GM23338 (cell line): Measurements from ENCODE around the gene IDNK. TPM values are rescaled to one million over a fixed set of nuclear protein-coding genes. Genes with fewer than 3 reads are reported as not detected.

ENCODE experiments used
- ATAC-seq: fragments of 200-7000 bp; cut with Tn5 transposase; 3 replicates; pipeline ENCODE4 v1.9.1; 2020
- DNase-seq: peaks from one replicate; pipeline ENCODE4 v3.0.0-alpha.2; 2015; ENCODE audit warnings: low spot score
- H2AFZ ChIP-seq: fragments of 200-600 bp; sonication (generic); 2 replicates; pipeline ENCODE4 v1.8.0; 2016; ENCODE audit warnings: antibody characterized with exemption, mild to moderate bottlenecking, moderate library complexity
- H3F3A ChIP-seq: fragments of 200-600 bp; sonication (generic); replicated peaks from 2 replicates; pipeline ENCODE4 v1.8.0; 2017; ENCODE audit warnings: antibody characterized with exemption, mixed run types, low read depth
- H3K27ac ChIP-seq: fragments of 200-600 bp; sonication (generic); 2 replicates; pipeline ENCODE4 v1.6.1; 2016; ENCODE audit warnings: low read depth
- H3K27me3 ChIP-seq: fragments of 200-600 bp; sonication (generic); 2 replicates; pipeline ENCODE4 v1.8.0; 2016; ENCODE audit warnings: mild to moderate bottlenecking, mixed run types, moderate library complexity; ENCODE audit not compliant: insufficient read depth
- H3K36me3 ChIP-seq: fragments of 200-600 bp; sonication (generic); 2 replicates; pipeline ENCODE4 v1.8.0; 2016; ENCODE audit warnings: mild to moderate bottlenecking; ENCODE audit not compliant: insufficient read depth
- H3K4me1 ChIP-seq: fragments of 200-600 bp; sonication (generic); 2 replicates; pipeline ENCODE4 v1.8.0; 2016; ENCODE audit warnings: mild to moderate bottlenecking, moderate library complexity; ENCODE audit not compliant: insufficient read depth
- H3K4me2 ChIP-seq: fragments of 200-600 bp; sonication (generic); 2 replicates; pipeline ENCODE4 v1.7.1; 2017; ENCODE audit warnings: mixed run types
- H3K4me3 ChIP-seq: fragments of 200-600 bp; sonication (generic); 2 replicates; pipeline ENCODE4 v1.6.1; 2016; ENCODE audit warnings: mixed run types
- H3K79me2 ChIP-seq: fragments of 200-600 bp; sonication (generic); replicated peaks from 2 replicates; pipeline ENCODE4 v1.8.0; 2017; ENCODE audit warnings: mild to moderate bottlenecking; ENCODE audit not compliant: insufficient read depth
- H3K9me2 ChIP-seq: fragments of 200-600 bp; sonication (generic); 2 replicates; pipeline ENCODE4 v1.8.0; 2017; ENCODE audit not compliant: insufficient read depth
- H4K20me1 ChIP-seq: fragments of 200-600 bp; sonication (generic); replicated peaks from 2 replicates; pipeline ENCODE4 v1.8.0; 2017; ENCODE audit warnings: mild to moderate bottlenecking; ENCODE audit not compliant: insufficient read depth
- H3K27ac Mint-ChIP-seq: 2 replicates; pipeline ENCODE4 v1.8.0; 2020; ENCODE audit warnings: inconsistent platforms, mild to moderate bottlenecking, moderate library complexity, mixed read lengths
- H3K27me3 Mint-ChIP-seq: 3 replicates; pipeline ENCODE4 v1.8.0; 2022; ENCODE audit warnings: low read depth, mild to moderate bottlenecking, moderate library complexity, mixed read lengths, inconsistent platforms; ENCODE audit not compliant: insufficient read depth, poor library complexity
- H3K36me3 Mint-ChIP-seq: 3 replicates; pipeline ENCODE4 v1.8.0; 2021; ENCODE audit warnings: low read depth, mild to moderate bottlenecking, inconsistent platforms, moderate library complexity, mixed read lengths
- H3K4me1 Mint-ChIP-seq: 3 replicates; pipeline ENCODE4 v1.8.0; 2020; ENCODE audit warnings: mild to moderate bottlenecking, inconsistent platforms, mixed read lengths
- H3K4me3 Mint-ChIP-seq: 3 replicates; pipeline ENCODE4 v1.8.0; 2021; ENCODE audit warnings: moderate library complexity, mild to moderate bottlenecking, inconsistent platforms, mixed read lengths
- H3K9me3 Mint-ChIP-seq: 3 replicates; pipeline ENCODE4 v1.8.0; 2020; ENCODE audit warnings: moderate library complexity, mild to moderate bottlenecking, inconsistent platforms, mixed read lengths
- CREB1 ChIP-seq: fragments of 250-450 bp; sonication (Bioruptor Pico); IDR thresholded peaks from 2 replicates; pipeline ENCODE4 v1.5.0; 2020; ENCODE audit warnings: low read depth, mild to moderate bottlenecking, moderate library complexity
- EZH2 ChIP-seq: fragments of 200-600 bp; sonication (generic); IDR thresholded peaks from one replicate; pipeline ENCODE4 v1.8.0; 2017; ENCODE audit warnings: antibody characterized with exemption, mild to moderate bottlenecking, low read depth; ENCODE audit not compliant: unreplicated experiment
- EZH2phosphoT487 ChIP-seq: fragments of 200-600 bp; sonication (generic); IDR thresholded peaks from one replicate; pipeline ENCODE4 v1.8.1; 2018; ENCODE audit warnings: antibody characterized with exemption; ENCODE audit not compliant: unreplicated experiment
- JUNB ChIP-seq: IDR thresholded peaks from one replicate; pipeline ENCODE4 v1.6.1; 2016; ENCODE audit warnings: antibody characterized with exemption; ENCODE audit not compliant: unreplicated experiment
- NANOG ChIP-seq: IDR thresholded peaks from 2 replicates; pipeline ENCODE4 v1.6.1; 2016; ENCODE audit warnings: antibody characterized with exemption, borderline replicate concordance
- POLR2AphosphoS5 ChIP-seq: IDR thresholded peaks from 2 replicates; pipeline ENCODE4 v1.6.1; 2016; ENCODE audit warnings: antibody characterized with exemption, low read depth
- STAT1 ChIP-seq: IDR thresholded peaks from one replicate; pipeline ENCODE4 v1.6.1; 2016; ENCODE audit warnings: antibody characterized with exemption; ENCODE audit not compliant: unreplicated experiment
- ZNF114 ChIP-seq: fragments of 250-450 bp; sonication (Bioruptor Pico); IDR thresholded peaks from 2 replicates; pipeline ENCODE4 v1.5.0; 2020; ENCODE audit warnings: mild to moderate bottlenecking, moderate library complexity
- ZNF331 ChIP-seq: fragments of 250-450 bp; sonication (Bioruptor Pico); IDR thresholded peaks from 2 replicates; pipeline ENCODE4 v1.5.0; 2020; ENCODE audit warnings: low read depth, mild to moderate bottlenecking, moderate library complexity
- polyA plus RNA-seq: library from polyadenylated mRNA; unstranded; fragments of >200 nt; fragmentation: Nextera tagmentation; extraction: Ambion mirVana; gene quantifications from 2 replicates; pipeline ENCODE4 v1.2.1, GENCODE V29; 2016
- total RNA-seq: library from RNA; depleted of rRNA; stranded (reverse); fragments of >200 nt; shearing (Covaris generic); gene quantifications from 2 replicates; pipeline ENCODE4 v1.2.3, GENCODE V29; 2014
- TF ChIP-seq, protein P1 (sequence below), 2 experiments: fragments of 200-600 bp in 1 of 2; sonication (generic) in 1 of 2; conservative IDR thresholded peaks; 2 replicates each; pipeline versions ENCODE4 v1.5.1 to v1.6.1; 2016 to 2017; ENCODE audit warnings: antibody characterized with exemption in 2 of 2, low read depth in 2 of 2, mild to moderate bottlenecking in 2 of 2, moderate library complexity in 1 of 2
- TF ChIP-seq, protein P2 (sequence below): IDR thresholded peaks from one replicate; pipeline ENCODE4 v1.6.1; 2018; ENCODE audit warnings: antibody characterized with exemption; ENCODE audit not compliant: unreplicated experiment
- TF ChIP-seq, protein P3 (sequence below): fragments of 250-450 bp; sonication (Bioruptor Pico); IDR thresholded peaks from 2 replicates; pipeline ENCODE4 v1.5.0; 2020; ENCODE audit warnings: mild to moderate bottlenecking, moderate library complexity
- TF ChIP-seq, protein P4 (sequence below): IDR thresholded peaks from 2 replicates; pipeline ENCODE4 v1.6.1; 2016; ENCODE audit warnings: antibody characterized with exemption

The IDNK gene
- total and polyA plus RNA-seq, 2 experiments from 2014 or later, result 0.21 to 0.94 TPM

DNA sequence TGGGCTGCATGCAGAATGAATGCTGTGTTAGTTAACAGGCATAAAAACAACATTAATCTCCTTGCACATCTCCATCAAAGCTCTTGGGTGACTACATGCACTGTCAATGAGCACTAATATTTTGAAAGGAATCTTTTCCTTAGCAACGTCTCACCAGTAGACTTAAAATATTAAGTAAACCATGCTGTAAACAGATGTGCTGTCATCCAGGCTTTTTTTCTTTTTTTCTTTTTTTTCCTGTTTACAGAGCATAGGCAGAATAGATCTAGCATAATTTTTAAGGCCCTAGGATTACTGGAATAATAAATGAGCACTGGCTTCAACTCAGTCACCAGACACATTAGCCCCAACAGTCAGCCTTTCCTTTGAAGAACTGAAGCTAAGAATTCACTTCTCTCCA, 48.5 kb downstream of the IDNK start:
- H3K27me3 Mint-ChIP-seq, result no peaks in the 10 kb centered on the region
- no peaks in the 10 kb centered on the region for H3K9me2 ChIP-seq
- TF ChIP-seq ZNF331 (CRISPR knock-in tag), result no peak
- no peak for TF ChIP-seq ZNF114
- no peak for TF ChIP-seq JUNB
- TF ChIP-seq EZH2, result no peak
- no peak for TF ChIP-seq POLR2AphosphoS5
- TF ChIP-seq, protein P1, sequence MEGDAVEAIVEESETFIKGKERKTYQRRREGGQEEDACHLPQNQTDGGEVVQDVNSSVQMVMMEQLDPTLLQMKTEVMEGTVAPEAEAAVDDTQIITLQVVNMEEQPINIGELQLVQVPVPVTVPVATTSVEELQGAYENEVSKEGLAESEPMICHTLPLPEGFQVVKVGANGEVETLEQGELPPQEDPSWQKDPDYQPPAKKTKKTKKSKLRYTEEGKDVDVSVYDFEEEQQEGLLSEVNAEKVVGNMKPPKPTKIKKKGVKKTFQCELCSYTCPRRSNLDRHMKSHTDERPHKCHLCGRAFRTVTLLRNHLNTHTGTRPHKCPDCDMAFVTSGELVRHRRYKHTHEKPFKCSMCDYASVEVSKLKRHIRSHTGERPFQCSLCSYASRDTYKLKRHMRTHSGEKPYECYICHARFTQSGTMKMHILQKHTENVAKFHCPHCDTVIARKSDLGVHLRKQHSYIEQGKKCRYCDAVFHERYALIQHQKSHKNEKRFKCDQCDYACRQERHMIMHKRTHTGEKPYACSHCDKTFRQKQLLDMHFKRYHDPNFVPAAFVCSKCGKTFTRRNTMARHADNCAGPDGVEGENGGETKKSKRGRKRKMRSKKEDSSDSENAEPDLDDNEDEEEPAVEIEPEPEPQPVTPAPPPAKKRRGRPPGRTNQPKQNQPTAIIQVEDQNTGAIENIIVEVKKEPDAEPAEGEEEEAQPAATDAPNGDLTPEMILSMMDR (conservative IDR thresholded peaks at IDR 0.05; ENCODE audit: low read depth in 2 of 2), result no peak
- TF ChIP-seq, protein P2, sequence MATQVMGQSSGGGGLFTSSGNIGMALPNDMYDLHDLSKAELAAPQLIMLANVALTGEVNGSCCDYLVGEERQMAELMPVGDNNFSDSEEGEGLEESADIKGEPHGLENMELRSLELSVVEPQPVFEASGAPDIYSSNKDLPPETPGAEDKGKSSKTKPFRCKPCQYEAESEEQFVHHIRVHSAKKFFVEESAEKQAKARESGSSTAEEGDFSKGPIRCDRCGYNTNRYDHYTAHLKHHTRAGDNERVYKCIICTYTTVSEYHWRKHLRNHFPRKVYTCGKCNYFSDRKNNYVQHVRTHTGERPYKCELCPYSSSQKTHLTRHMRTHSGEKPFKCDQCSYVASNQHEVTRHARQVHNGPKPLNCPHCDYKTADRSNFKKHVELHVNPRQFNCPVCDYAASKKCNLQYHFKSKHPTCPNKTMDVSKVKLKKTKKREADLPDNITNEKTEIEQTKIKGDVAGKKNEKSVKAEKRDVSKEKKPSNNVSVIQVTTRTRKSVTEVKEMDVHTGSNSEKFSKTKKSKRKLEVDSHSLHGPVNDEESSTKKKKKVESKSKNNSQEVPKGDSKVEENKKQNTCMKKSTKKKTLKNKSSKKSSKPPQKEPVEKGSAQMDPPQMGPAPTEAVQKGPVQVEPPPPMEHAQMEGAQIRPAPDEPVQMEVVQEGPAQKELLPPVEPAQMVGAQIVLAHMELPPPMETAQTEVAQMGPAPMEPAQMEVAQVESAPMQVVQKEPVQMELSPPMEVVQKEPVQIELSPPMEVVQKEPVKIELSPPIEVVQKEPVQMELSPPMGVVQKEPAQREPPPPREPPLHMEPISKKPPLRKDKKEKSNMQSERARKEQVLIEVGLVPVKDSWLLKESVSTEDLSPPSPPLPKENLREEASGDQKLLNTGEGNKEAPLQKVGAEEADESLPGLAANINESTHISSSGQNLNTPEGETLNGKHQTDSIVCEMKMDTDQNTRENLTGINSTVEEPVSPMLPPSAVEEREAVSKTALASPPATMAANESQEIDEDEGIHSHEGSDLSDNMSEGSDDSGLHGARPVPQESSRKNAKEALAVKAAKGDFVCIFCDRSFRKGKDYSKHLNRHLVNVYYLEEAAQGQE, result no peak
- no peak for TF ChIP-seq EZH2phosphoT487
- TF ChIP-seq CREB1 (CRISPR knock-in tag), result no peak
- no peak for TF ChIP-seq NANOG
- TF ChIP-seq, protein P3, sequence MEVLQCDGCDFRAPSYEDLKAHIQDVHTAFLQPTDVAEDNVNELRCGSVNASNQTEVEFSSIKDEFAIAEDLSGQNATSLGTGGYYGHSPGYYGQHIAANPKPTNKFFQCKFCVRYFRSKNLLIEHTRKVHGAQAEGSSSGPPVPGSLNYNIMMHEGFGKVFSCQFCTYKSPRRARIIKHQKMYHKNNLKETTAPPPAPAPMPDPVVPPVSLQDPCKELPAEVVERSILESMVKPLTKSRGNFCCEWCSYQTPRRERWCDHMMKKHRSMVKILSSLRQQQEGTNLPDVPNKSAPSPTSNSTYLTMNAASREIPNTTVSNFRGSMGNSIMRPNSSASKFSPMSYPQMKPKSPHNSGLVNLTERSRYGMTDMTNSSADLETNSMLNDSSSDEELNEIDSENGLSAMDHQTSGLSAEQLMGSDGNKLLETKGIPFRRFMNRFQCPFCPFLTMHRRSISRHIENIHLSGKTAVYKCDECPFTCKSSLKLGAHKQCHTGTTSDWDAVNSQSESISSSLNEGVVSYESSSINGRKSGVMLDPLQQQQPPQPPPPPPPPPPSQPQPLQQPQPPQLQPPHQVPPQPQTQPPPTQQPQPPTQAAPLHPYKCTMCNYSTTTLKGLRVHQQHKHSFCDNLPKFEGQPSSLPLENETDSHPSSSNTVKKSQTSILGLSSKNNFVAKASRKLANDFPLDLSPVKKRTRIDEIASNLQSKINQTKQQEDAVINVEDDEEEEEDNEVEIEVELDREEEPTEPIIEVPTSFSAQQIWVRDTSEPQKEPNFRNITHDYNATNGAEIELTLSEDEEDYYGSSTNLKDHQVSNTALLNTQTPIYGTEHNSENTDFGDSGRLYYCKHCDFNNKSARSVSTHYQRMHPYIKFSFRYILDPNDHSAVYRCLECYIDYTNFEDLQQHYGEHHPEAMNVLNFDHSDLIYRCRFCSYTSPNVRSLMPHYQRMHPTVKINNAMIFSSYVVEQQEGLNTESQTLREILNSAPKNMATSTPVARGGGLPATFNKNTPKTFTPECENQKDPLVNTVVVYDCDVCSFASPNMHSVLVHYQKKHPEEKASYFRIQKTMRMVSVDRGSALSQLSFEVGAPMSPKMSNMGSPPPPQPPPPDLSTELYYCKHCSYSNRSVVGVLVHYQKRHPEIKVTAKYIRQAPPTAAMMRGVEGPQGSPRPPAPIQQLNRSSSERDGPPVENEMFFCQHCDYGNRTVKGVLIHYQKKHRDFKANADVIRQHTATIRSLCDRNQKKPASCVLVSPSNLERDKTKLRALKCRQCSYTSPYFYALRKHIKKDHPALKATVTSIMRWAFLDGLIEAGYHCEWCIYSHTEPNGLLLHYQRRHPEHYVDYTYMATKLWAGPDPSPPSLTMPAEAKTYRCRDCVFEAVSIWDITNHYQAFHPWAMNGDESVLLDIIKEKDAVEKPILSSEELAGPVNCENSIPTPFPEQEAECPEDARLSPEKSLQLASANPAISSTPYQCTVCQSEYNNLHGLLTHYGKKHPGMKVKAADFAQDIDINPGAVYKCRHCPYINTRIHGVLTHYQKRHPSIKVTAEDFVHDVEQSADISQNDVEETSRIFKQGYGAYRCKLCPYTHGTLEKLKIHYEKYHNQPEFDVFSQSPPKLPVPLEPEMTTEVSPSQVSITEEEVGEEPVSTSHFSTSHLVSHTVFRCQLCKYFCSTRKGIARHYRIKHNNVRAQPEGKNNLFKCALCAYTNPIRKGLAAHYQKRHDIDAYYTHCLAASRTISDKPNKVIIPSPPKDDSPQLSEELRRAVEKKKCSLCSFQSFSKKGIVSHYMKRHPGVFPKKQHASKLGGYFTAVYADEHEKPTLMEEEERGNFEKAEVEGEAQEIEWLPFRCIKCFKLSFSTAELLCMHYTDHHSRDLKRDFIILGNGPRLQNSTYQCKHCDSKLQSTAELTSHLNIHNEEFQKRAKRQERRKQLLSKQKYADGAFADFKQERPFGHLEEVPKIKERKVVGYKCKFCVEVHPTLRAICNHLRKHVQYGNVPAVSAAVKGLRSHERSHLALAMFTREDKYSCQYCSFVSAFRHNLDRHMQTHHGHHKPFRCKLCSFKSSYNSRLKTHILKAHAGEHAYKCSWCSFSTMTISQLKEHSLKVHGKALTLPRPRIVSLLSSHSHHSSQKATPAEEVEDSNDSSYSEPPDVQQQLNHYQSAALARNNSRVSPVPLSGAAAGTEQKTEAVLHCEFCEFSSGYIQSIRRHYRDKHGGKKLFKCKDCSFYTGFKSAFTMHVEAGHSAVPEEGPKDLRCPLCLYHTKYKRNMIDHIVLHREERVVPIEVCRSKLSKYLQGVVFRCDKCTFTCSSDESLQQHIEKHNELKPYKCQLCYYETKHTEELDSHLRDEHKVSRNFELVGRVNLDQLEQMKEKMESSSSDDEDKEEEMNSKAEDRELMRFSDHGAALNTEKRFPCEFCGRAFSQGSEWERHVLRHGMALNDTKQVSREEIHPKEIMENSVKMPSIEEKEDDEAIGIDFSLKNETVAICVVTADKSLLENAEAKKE (CRISPR knock-in tag), result no peak
- TF ChIP-seq STAT1, result no peak
- TF ChIP-seq, protein P4, sequence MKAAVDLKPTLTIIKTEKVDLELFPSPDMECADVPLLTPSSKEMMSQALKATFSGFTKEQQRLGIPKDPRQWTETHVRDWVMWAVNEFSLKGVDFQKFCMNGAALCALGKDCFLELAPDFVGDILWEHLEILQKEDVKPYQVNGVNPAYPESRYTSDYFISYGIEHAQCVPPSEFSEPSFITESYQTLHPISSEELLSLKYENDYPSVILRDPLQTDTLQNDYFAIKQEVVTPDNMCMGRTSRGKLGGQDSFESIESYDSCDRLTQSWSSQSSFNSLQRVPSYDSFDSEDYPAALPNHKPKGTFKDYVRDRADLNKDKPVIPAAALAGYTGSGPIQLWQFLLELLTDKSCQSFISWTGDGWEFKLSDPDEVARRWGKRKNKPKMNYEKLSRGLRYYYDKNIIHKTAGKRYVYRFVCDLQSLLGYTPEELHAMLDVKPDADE, result no peak
- DNase-seq (no peak), ATAC-seq (no peak)
- H3K27ac Mint-ChIP-seq, result no peak overlapping the region
- H3K4me2 ChIP-seq, result no peak overlapping the region
- H3K9me3 Mint-ChIP-seq, result no peaks in the 10 kb centered on the region; the same call in 2 of the 3 replicates
- no peaks in the 10 kb centered on the region for H3F3A ChIP-seq
- H3K27ac ChIP-seq, result no peak overlapping the region
- peaks cover 17% of the 10 kb centered on the region for H3K36me3 ChIP-seq
- H3K4me1 ChIP-seq, result no peaks in the 10 kb centered on the region
- H3K36me3 Mint-ChIP-seq, result peaks cover 40% of the 10 kb centered on the region; the same call in 2 of the 3 replicates
- no peak overlapping the region for H3K4me3 ChIP-seq
- H3K27me3 ChIP-seq, result no peaks in the 10 kb centered on the region
- H3K4me1 Mint-ChIP-seq, result no peaks in the 10 kb centered on the region
- no peak overlapping the region for H2AFZ ChIP-seq
- peaks cover 5% of the 10 kb centered on the region for H4K20me1 ChIP-seq
- no peak overlapping the region for H3K4me3 Mint-ChIP-seq
- H3K79me2 ChIP-seq, result peaks cover 49% of the 10 kb centered on the region
